Neutrophil (primary cell): ENCODE data around the gene PLAU.

Source experiments
- H3K27ac ChIP-seq: fragments of 200-600 bp; sonication (generic); 2 replicates; pipeline ENCODE4 v1.5.1; 2016; ENCODE audit warnings: mild to moderate bottlenecking, moderate library complexity
- H3K27me3 ChIP-seq: fragments of 200-600 bp; sonication (generic); 2 replicates; pipeline ENCODE4 v1.6.0; 2016; ENCODE audit warnings: mild to moderate bottlenecking
- H3K36me3 ChIP-seq: fragments of 200-600 bp; sonication (generic); 2 replicates; pipeline ENCODE4 v1.5.1; 2017
- H3K4me1 ChIP-seq, 2 experiments: fragments of 200-600 bp in 1 of 2; sonication (generic) in 1 of 2; 1 replicate in 1 of 2; 2 replicates in 1 of 2; pipeline versions ENCODE4 v1.5.1 to v1.6.1; 2013 to 2016; ENCODE audit warnings: low read depth in 1 of 2, low read length in 1 of 2, mild to moderate bottlenecking in 1 of 2, moderate library complexity in 1 of 2; ENCODE audit not compliant: control insufficient read depth in 1 of 2, insufficient read depth in 1 of 2
- H3K4me3 ChIP-seq, 2 experiments: fragments of 200-600 bp in 1 of 2; sonication (generic) in 1 of 2; 1 replicate in 1 of 2; 2 replicates in 1 of 2; pipeline ENCODE4 v1.5.1; 2013 to 2016; ENCODE audit warnings: low read depth in 1 of 2, low read length in 1 of 2, mild to moderate bottlenecking in 1 of 2, moderate library complexity in 1 of 2
- H3K9me3 ChIP-seq: fragments of 200-600 bp; sonication (generic); 2 replicates; pipeline ENCODE4 v1.5.1; 2016
- CTCF ChIP-seq: fragments of 200-600 bp; sonication (generic); IDR thresholded peaks from 2 replicates; pipeline ENCODE4 v1.5.1; 2016; ENCODE audit warnings: antibody characterized with exemption

PLAU gene

GRCh38 chr10:73909540-73910115 is 1.3 kb upstream of the PLAU start:
- Histone ChIP-seq H3K27me3 (no peaks in the 10 kb centered on the region), H3K4me1 (peaks cover 79 to 83% of the 10 kb centered on the region in 2 experiments), H3K9me3 (no peaks in the 10 kb centered on the region), H3K4me3 (peak overlapping the region; percentile 30 to 38), H3K36me3 (peaks cover 17% of the 10 kb centered on the region), H3K27ac (peak overlapping the region; percentile 94)
- TF ChIP-seq CTCF, result no peak

- no peak for TF ChIP-seq CTCF
Measured at GRCh38 chr10:73910401-73910763, 550 bp upstream of the PLAU start.

GRCh38 chr10:73911553-73912004 is 647 bp downstream of the PLAU start:
- no peak for TF ChIP-seq CTCF
- Histone ChIP-seq H3K4me1 (peaks cover 89 to 93% of the 10 kb centered on the region in 2 experiments), H3K9me3 (no peaks in the 10 kb centered on the region), H3K27ac (peak overlapping the region; percentile 94), H3K4me3 (peak overlapping the region; percentile 59 to 72), H3K36me3 (peaks cover 27% of the 10 kb centered on the region), H3K27me3 (no peaks in the 10 kb centered on the region)

More at GRCh38 chr10:73910401-73910763, 550 bp upstream of the PLAU start:
- H3K4me3 ChIP-seq, result peak overlapping the region; percentile 59 to 72
- peaks cover 84 to 90% of the 10 kb centered on the region in 2 experiments for H3K4me1 ChIP-seq
- H3K27ac ChIP-seq, result peak overlapping the region; percentile 94
- H3K9me3 ChIP-seq, result no peaks in the 10 kb centered on the region
- peaks cover 24% of the 10 kb centered on the region for H3K36me3 ChIP-seq
- no peaks in the 10 kb centered on the region for H3K27me3 ChIP-seq

GRCh38 chr10:73914036-73914435 is 3.1 kb downstream of the PLAU start:
- TF ChIP-seq CTCF, result no peak
- peaks cover 86 to 88% of the 10 kb centered on the region in 2 experiments for H3K4me1 ChIP-seq
- H3K27me3 ChIP-seq, result no peaks in the 10 kb centered on the region
- no peak overlapping the region for H3K4me3 ChIP-seq
- no peaks in the 10 kb centered on the region for H3K9me3 ChIP-seq
- peak overlapping the region; percentile 94 for H3K27ac ChIP-seq
- H3K36me3 ChIP-seq, result peaks cover 28% of the 10 kb centered on the region

- Histone ChIP-seq H3K27ac (peak overlapping the region; percentile 94), H3K9me3 (no peaks in the 10 kb centered on the region), H3K4me1 (peaks cover 84 to 86% of the 10 kb centered on the region in 2 experiments), H3K4me3 (no peak overlapping the region), H3K27me3 (no peaks in the 10 kb centered on the region), H3K36me3 (peaks cover 28% of the 10 kb centered on the region)
- no peak for TF ChIP-seq CTCF
Measured at GRCh38 chr10:73915206-73915851, 4.4 kb downstream of the PLAU start.
